Measurements from ENCODE around the gene TSHZ2. TPM values are rescaled to one million over a fixed set of nuclear protein-coding genes. Genes with fewer than 3 reads are reported as not detected.
"Not testable (repeated sequence)": the region's sequence is repeated elsewhere in the genome, so short reads cannot be mapped to it uniquely, and the experiment has no call there.

Gene TSHZ2
- total RNA-seq, 4 donors from 2014 or later = 1.9 to 12.9 (median 5.0) TPM

DNA sequence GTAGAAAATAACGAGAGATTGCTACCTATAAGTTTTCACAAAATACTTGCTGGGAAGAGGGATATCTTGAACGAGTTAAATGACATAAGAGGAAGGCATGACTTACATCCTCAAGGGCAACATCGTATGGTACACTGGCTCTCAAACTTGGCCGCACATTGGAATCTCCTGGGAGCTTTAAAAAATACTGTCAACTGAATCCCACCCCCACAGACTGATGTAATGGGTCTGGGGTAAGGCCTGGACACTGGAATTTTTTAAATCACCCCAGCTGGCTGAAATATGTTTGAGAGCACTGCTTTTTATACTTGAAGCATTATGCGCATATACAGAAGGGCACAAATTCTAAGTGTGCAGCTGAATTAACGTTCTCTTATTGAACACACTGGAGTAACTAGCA, 8.0 kb upstream of the TSHZ2 start:
- in situ Hi-C loops (cut with MboI; ENCODE audit: low pct_ligation_motif_present in 1 of 4, low pct_unique_long_range_greater_than_20kb in 1 of 4, low sequenced_read_pairs in 3 of 4) (no loop called here), intact Hi-C loops (cut with DNase I; ENCODE audit: low total_unique reads) (no loop called here)
- no peaks in the 10 kb centered on the region for H3K4me1 ChIP-seq
- DNase-seq = no peak
- TF ChIP-seq POLR2A (IDR thresholded peaks at IDR 0.05) = no peak
- TF ChIP-seq EP300 (IDR thresholded peaks at IDR 0.05; ENCODE audit: low read depth) = no peak
- H3K27me3 ChIP-seq = no peaks in the 10 kb centered on the region
- H3K4me3 ChIP-seq = no peak overlapping the region
- no peak overlapping the region for H3K27ac ChIP-seq
- no peaks in the 10 kb centered on the region for H3K36me3 ChIP-seq
- H3K9me3 ChIP-seq = no peaks in the 10 kb centered on the region
- 54 to 65% methylated on average over 3 to 6 of the region's 6 CpGs for WGBS, 2 donors (ENCODE audit: low coverage in 1 of 2)

DNA sequence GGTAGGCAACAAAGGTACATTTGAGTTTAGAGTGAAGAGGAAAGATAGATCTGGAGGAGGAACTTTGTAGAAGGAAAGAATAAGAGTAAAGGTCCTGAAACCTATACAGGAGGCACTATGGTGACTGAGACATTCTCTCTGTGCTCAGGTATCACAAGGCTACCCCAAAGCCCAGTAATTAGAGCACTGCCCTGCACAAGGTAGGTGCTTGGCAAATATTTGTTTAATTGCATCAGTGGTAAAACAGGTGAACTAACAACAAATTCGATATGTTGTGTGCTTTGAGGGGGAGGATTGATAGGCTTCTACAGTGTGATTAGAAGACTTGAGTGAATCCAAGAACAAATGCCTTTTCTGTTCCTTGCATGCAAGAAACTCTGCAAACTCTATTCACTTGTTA, 6.8 kb upstream of the TSHZ2 start:
- no peaks in the 10 kb centered on the region for H3K9me3 ChIP-seq
- H3K36me3 ChIP-seq = no peaks in the 10 kb centered on the region
- in situ Hi-C loops (cut with MboI; ENCODE audit: low pct_ligation_motif_present in 1 of 4, low pct_unique_long_range_greater_than_20kb in 1 of 4, low sequenced_read_pairs in 3 of 4) = no loop called here
- WGBS, 2 donors (ENCODE audit: low coverage in 1 of 2) = 33 to 38% methylated on average over 1 of the region's 1 CpG
- peaks cover 5% of the 10 kb centered on the region for H3K27me3 ChIP-seq
- intact Hi-C loops (cut with DNase I; ENCODE audit: low total_unique reads) = no loop called here
- no peaks in the 10 kb centered on the region for H3K4me1 ChIP-seq
- TF ChIP-seq POLR2AphosphoS5 (IDR thresholded peaks at IDR 0.05) = no peak
- TF ChIP-seq EP300 (IDR thresholded peaks at IDR 0.05; ENCODE audit: low read depth) = no peak
- no peak for TF ChIP-seq POLR2A (IDR thresholded peaks at IDR 0.05)
- TF ChIP-seq, protein P1, sequence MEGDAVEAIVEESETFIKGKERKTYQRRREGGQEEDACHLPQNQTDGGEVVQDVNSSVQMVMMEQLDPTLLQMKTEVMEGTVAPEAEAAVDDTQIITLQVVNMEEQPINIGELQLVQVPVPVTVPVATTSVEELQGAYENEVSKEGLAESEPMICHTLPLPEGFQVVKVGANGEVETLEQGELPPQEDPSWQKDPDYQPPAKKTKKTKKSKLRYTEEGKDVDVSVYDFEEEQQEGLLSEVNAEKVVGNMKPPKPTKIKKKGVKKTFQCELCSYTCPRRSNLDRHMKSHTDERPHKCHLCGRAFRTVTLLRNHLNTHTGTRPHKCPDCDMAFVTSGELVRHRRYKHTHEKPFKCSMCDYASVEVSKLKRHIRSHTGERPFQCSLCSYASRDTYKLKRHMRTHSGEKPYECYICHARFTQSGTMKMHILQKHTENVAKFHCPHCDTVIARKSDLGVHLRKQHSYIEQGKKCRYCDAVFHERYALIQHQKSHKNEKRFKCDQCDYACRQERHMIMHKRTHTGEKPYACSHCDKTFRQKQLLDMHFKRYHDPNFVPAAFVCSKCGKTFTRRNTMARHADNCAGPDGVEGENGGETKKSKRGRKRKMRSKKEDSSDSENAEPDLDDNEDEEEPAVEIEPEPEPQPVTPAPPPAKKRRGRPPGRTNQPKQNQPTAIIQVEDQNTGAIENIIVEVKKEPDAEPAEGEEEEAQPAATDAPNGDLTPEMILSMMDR (IDR thresholded peaks at IDR 0.05) = no peak
- DNase-seq = no peak
- H3K4me3 ChIP-seq = no peak overlapping the region
- H3K27ac ChIP-seq = no peak overlapping the region

GRCh38 chr20:52965819-52966218, 6.3 kb upstream of the TSHZ2 start:
- H3K9me3 ChIP-seq = no peaks in the 10 kb centered on the region
- in situ Hi-C loops (cut with MboI; ENCODE audit: low pct_ligation_motif_present in 1 of 4, low pct_unique_long_range_greater_than_20kb in 1 of 4, low sequenced_read_pairs in 3 of 4) (no loop called here), intact Hi-C loops (cut with DNase I; ENCODE audit: low total_unique reads) (no loop called here)
- TF ChIP-seq, protein P1 (IDR thresholded peaks at IDR 0.05) = no peak
- TF ChIP-seq EP300 (IDR thresholded peaks at IDR 0.05; ENCODE audit: low read depth) (no peak), POLR2A (IDR thresholded peaks at IDR 0.05) (no peak)
- H3K4me1 ChIP-seq = no peaks in the 10 kb centered on the region
- DNase-seq = no peak
- peaks cover 6% of the 10 kb centered on the region for H3K27me3 ChIP-seq
- no peak overlapping the region for H3K27ac ChIP-seq
- H3K36me3 ChIP-seq = no peaks in the 10 kb centered on the region
- H3K4me3 ChIP-seq = no peak overlapping the region
- 53 to 84% methylated on average over 2 of the region's 2 CpGs for whole genome bisulfite sequencing, 2 donors (ENCODE audit: low coverage in 1 of 2)

- H3K27ac ChIP-seq; intact Hi-C loops (cut with DNase I; ENCODE audit: low total_unique reads): not testable (repeated sequence)
These were observed 5.6 kb upstream of the TSHZ2 start for GRCh38 chr20:52966543-52966942.

GRCh38 chr20:52971498-52972189, 514 bp upstream of the TSHZ2 start:
- Histone ChIP-seq H3K27ac (peak overlapping the region in 3 of 4 donors; percentile 16 to 64 (median 57)), H3K4me1 (peaks cover 0 to 5% (median 1%) of the 10 kb centered on the region in 4 donors), H3K27me3 (peaks cover 47% of the 10 kb centered on the region), H3K36me3 (no peaks in the 10 kb centered on the region), H3K9me3 (no peaks in the 10 kb centered on the region), H3K4me3 (peak overlapping the region in 3 of 4 donors; percentile 27 to 41 (median 31))
- intact Hi-C loops (cut with DNase I; ENCODE audit: low total_unique reads) (no loop called here), in situ Hi-C loops (cut with MboI; ENCODE audit: low pct_ligation_motif_present in 1 of 4, low pct_unique_long_range_greater_than_20kb in 1 of 4, low sequenced_read_pairs in 3 of 4) (no loop called here)
- no peak for DNase-seq
- TF ChIP-seq EP300 (IDR thresholded peaks at IDR 0.05; ENCODE audit: low read depth) = no peak
- no peak for TF ChIP-seq POLR2AphosphoS5 (IDR thresholded peaks at IDR 0.05)
- TF ChIP-seq, protein P1 (IDR thresholded peaks at IDR 0.05) = no peak
- no peak for TF ChIP-seq POLR2A (IDR thresholded peaks at IDR 0.05)
- WGBS, 2 donors (ENCODE audit: low coverage in 1 of 2) = 9 to 12% methylated on average over 4 to 16 of the region's 16 CpGs

More at GRCh38 chr20:52966543-52966942, 5.6 kb upstream of the TSHZ2 start:
- peaks cover 12% of the 10 kb centered on the region for H3K27me3 ChIP-seq
- H3K36me3 ChIP-seq; H3K9me3 ChIP-seq; H3K4me3 ChIP-seq; H3K4me1 ChIP-seq; in situ Hi-C loops (cut with MboI; ENCODE audit: low pct_ligation_motif_present in 1 of 4, low pct_unique_long_range_greater_than_20kb in 1 of 4, low sequenced_read_pairs in 3 of 4); DNase-seq: not testable (repeated sequence)
